ENCODE results near the gene C20orf141.

DNA sequence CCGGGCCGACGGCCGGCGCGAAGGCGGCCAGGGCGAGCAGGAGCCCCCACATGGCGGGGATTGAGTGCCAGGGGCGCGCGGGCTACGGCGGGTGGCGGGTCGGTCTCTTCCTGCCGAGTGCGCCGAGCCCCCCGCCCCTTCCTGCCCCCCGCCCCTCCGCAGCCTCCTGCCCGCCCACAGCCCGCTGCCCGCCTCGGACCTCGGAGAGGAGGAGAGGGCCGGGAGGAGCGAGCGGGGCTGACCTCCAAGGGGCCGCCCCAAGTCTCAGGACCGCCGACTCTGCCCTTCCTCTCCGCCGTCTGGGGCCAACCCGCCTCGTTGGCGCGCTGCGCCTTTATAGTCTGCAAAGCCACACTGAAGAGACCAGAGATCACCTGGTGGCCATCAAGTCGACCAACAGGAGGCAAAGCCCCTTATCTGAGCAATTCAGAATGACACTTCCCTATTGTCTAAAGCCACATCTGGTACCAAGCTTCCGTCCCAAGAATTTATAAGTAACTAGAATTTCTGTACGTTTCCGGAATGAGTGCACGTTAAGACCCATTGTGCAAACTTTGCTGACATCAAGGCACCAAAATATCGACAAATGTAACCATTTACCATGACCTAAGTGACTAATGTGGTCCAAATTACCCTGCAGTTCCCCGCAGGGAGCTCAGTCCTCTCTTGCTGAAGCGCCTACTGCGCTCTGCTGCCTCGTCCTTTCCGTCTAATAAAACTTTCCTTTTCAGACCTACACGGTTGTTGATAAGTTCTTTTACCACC lies 14.1 kb upstream of the C20orf141 start, which contains the start of gene CPXM1:
- TF ChIP-seq, protein P1, sequence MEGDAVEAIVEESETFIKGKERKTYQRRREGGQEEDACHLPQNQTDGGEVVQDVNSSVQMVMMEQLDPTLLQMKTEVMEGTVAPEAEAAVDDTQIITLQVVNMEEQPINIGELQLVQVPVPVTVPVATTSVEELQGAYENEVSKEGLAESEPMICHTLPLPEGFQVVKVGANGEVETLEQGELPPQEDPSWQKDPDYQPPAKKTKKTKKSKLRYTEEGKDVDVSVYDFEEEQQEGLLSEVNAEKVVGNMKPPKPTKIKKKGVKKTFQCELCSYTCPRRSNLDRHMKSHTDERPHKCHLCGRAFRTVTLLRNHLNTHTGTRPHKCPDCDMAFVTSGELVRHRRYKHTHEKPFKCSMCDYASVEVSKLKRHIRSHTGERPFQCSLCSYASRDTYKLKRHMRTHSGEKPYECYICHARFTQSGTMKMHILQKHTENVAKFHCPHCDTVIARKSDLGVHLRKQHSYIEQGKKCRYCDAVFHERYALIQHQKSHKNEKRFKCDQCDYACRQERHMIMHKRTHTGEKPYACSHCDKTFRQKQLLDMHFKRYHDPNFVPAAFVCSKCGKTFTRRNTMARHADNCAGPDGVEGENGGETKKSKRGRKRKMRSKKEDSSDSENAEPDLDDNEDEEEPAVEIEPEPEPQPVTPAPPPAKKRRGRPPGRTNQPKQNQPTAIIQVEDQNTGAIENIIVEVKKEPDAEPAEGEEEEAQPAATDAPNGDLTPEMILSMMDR (IDR thresholded peaks at IDR 0.05; ENCODE audit: low read length), result no peak
- TF ChIP-seq EZH2 (IDR thresholded peaks at IDR 0.05; ENCODE audit: borderline replicate concordance, low read length), result no peak
